Activated CD8-positive, alpha-beta T cell treated with anti-CD3 and anti-CD28 coated beads for 36 hours (primary cell): ENCODE results near the gene SRGAP1. TPM values are rescaled to one million over a fixed set of nuclear protein-coding genes. Genes with fewer than 3 reads are reported as not detected.

Experiments
- ATAC-seq: fragments of 200-7000 bp; cut with Tn5 transposase; one replicate; pipeline ENCODE4 v1.10.0; 2021; ENCODE audit warnings: mild to moderate bottlenecking, moderate library complexity
- CTCF ChIA-PET: fragments of 350-600 bp; sonication (Branson Sonifier 250); formaldehyde crosslinking; loops from one replicate; lab custom pipeline; 2021; ENCODE audit warnings: antibody characterized with exemption; lab: Charles Lee
- POLR2A ChIA-PET: fragments of 350-600 bp; sonication (Branson Sonifier 250); formaldehyde crosslinking; loops from one replicate; lab custom pipeline; 2021; ENCODE audit warnings: antibody characterized with exemption; lab: Charles Lee
- DNase-seq: peaks from one replicate; pipeline ENCODE4 v3.0.0-alpha.2; 2020
- H3K27ac Mint-ChIP-seq: one replicate; pipeline ENCODE4 v1.8.0; 2021; ENCODE audit warnings: mild to moderate bottlenecking, mixed read lengths
- H3K27me3 Mint-ChIP-seq: one replicate; pipeline ENCODE4 v1.8.0; 2021; ENCODE audit warnings: mixed read lengths
- H3K36me3 Mint-ChIP-seq: one replicate; pipeline ENCODE4 v1.8.0; 2021; ENCODE audit warnings: low read depth, mixed read lengths
- H3K4me1 Mint-ChIP-seq: one replicate; pipeline ENCODE4 v1.8.0; 2021; ENCODE audit warnings: low read depth, mixed read lengths
- H3K4me3 Mint-ChIP-seq: one replicate; pipeline ENCODE4 v1.8.0; 2021; ENCODE audit warnings: mild to moderate bottlenecking, moderate library complexity, mixed read lengths
- H3K9me3 Mint-ChIP-seq: one replicate; pipeline ENCODE4 v1.8.0; 2021; ENCODE audit warnings: mixed read lengths
- intact Hi-C: fragments of 100-400 bp; cut with micrococcal nuclease; formaldehyde crosslinking; loops from one replicate; pipeline ENCODE4 v1.10.0; 2022
- total RNA-seq, 2 experiments: library from RNA; stranded (reverse); gene quantifications; one replicate each; pipeline ENCODE4 v1.2.3, GENCODE V29; 2021
- TF ChIP-seq, protein P1 (sequence below): fragments of 200-600 bp; IDR thresholded peaks from one replicate; pipeline ENCODE4 v1.8.0; 2022; ENCODE audit warnings: antibody characterized with exemption, mild to moderate bottlenecking

SRGAP1 gene
- total RNA-seq, 2 experiments from 2014 or later, result 0.02 to 0.07 TPM

DNA sequence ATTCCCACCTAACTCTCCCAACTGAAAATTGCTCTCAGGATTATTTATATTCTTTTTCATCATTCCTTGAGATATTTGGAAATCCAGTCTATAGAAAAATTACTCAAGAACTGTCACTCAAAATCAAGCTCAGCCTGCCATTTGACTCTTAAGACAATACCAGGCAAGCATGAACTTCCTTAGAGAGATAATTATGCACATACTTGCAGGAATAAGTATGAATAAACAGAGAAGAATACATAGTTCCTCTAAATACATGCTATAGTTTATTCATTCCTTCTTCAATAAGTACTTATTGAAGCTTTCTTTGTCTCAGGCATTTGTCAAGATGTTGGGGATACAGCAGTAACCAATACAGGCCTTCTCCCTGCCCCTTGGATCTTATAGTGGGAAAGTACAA lies 154.1 kb downstream of the SRGAP1 start:
- Mint-ChIP-seq H3K9me3 (no peaks in the 10 kb centered on the region), H3K4me3 (no peak overlapping the region), H3K4me1 (no peaks in the 10 kb centered on the region), H3K27me3 (peaks cover 8% of the 10 kb centered on the region), H3K36me3 (no peaks in the 10 kb centered on the region), H3K27ac (no peak overlapping the region)
- TF ChIP-seq, protein P1, sequence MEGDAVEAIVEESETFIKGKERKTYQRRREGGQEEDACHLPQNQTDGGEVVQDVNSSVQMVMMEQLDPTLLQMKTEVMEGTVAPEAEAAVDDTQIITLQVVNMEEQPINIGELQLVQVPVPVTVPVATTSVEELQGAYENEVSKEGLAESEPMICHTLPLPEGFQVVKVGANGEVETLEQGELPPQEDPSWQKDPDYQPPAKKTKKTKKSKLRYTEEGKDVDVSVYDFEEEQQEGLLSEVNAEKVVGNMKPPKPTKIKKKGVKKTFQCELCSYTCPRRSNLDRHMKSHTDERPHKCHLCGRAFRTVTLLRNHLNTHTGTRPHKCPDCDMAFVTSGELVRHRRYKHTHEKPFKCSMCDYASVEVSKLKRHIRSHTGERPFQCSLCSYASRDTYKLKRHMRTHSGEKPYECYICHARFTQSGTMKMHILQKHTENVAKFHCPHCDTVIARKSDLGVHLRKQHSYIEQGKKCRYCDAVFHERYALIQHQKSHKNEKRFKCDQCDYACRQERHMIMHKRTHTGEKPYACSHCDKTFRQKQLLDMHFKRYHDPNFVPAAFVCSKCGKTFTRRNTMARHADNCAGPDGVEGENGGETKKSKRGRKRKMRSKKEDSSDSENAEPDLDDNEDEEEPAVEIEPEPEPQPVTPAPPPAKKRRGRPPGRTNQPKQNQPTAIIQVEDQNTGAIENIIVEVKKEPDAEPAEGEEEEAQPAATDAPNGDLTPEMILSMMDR, result no peak
- POLR2A ChIA-PET, result no interaction called here
- ATAC-seq (no peak), DNase-seq (no peak)
- CTCF ChIA-PET, result no interaction called here
- intact Hi-C loops, result no loop called here

DNA sequence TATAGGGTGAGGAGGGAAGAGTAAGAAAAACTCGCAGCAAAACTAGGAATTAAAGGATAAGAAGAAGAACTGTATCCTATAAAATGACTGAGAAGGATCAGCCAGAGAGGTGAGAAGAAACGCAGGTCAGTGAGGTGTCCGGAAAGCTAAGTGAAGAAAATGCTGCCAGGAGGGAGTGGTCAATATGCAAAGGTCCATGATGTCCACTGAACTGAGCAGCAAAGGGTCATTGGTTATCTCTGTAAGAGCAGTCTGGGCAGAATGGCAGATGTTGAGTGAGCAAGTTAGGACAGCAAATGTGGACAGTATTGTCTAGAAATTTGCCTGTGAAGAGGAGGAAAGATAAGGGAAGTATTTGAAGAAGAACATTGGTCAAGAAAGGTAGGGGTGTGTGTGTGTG lies 155.4 kb downstream of the SRGAP1 start:
- no peak for DNase-seq
- Mint-ChIP-seq H3K36me3 (no peaks in the 10 kb centered on the region), H3K4me1 (no peaks in the 10 kb centered on the region), H3K4me3 (no peak overlapping the region), H3K27me3 (peaks cover 6% of the 10 kb centered on the region), H3K27ac (no peak overlapping the region), H3K9me3 (no peaks in the 10 kb centered on the region)
- ChIA-PET CTCF (no interaction called here), POLR2A (no interaction called here)
- TF ChIP-seq, protein P1, result no peak
- no peak for ATAC-seq
- intact Hi-C loops, result no loop called here

DNA sequence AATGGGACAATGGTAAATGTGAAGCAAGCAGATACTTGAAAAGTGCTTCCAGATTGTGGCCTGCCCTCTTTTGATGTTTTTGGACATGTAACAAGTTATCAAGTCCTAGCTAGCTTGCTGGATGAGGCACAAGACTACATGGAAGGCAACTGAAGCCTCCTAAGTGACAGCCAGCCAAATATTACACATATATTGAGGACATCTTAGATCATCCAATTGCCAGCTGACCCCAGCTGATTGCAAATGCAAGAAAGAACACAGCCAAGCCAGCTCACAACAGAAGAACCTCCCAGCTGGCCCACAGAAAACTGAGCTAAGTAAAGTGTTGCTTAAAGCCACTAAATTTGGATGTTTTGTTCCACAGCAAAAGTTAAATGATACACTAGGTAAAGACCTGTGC lies 156.9 kb downstream of the SRGAP1 start:
- H3K27me3 Mint-ChIP-seq, result peaks cover 6% of the 10 kb centered on the region
- no peaks in the 10 kb centered on the region for H3K36me3 Mint-ChIP-seq
- TF ChIP-seq, protein P1, result no peak
- DNase-seq, result no peak
- H3K9me3 Mint-ChIP-seq, result no peaks in the 10 kb centered on the region
- no peak for ATAC-seq
- no peak overlapping the region for H3K4me3 Mint-ChIP-seq
- POLR2A ChIA-PET, result no interaction called here
- H3K27ac Mint-ChIP-seq, result no peak overlapping the region
- intact Hi-C loops, result no loop called here
- CTCF ChIA-PET, result no interaction called here
- no peaks in the 10 kb centered on the region for H3K4me1 Mint-ChIP-seq

DNA sequence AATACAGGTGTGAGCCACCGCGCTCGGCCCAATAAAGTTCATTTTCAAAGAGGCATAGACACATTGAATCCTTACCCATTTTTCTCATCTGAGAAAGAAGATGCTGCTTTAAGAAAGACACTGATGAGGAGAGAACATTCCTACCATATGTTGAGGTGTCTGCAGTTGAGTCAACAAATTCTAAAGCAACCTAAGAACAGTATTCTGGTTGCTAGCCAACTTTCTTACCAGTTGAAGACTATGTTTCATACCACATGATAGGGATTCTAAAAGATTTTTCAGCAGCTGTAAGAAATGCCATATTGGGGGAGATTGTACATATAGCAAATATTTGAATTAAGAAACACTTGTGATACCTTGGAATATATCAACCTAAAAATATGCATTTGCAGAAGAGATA lies 160.1 kb downstream of the SRGAP1 start:
- POLR2A ChIA-PET, result no interaction called here
- CTCF ChIA-PET, result no interaction called here
- intact Hi-C loops, result no loop called here
- Mint-ChIP-seq H3K4me1 (no peaks in the 10 kb centered on the region), H3K27me3 (no peaks in the 10 kb centered on the region), H3K9me3 (no peaks in the 10 kb centered on the region), H3K36me3 (no peaks in the 10 kb centered on the region), H3K27ac (no peak overlapping the region), H3K4me3 (no peak overlapping the region)
- ATAC-seq (no peak), DNase-seq (no peak)
- TF ChIP-seq, protein P1, result no peak

DNA sequence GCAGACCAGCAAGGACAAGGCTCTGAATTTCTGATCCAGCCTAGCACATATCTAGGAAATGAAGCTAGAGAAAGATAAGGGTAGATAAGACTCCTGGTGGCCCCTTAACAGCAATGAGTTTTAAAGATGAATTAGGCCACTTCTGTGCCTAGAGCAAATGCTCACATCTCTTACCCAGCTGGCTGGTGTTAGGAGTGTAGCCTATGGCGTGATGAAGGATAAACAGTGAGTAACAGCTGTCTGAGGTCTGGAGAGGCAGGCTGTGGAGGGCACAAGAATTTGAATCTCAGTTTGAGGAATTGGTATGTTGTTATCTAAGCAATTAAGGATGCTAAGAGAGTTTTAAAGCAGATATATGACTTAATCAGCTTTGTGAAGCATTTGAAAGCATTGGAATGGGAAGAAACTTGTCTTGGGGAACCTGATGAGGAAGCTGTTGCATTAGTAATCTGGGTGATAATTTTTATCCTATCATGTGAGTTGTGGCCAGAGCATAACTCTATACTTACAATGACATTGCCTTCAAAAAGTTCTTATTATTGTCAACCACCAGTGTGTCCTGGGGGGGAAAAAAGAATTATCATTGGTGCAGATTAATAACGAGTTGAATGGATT lies 161.8 kb downstream of the SRGAP1 start:
- TF ChIP-seq, protein P1, result no peak
- DNase-seq (no peak), ATAC-seq (no peak)
- intact Hi-C loops, result no loop called here
- Mint-ChIP-seq H3K4me1 (no peaks in the 10 kb centered on the region), H3K36me3 (no peaks in the 10 kb centered on the region), H3K27me3 (no peaks in the 10 kb centered on the region), H3K27ac (no peak overlapping the region), H3K4me3 (no peak overlapping the region), H3K9me3 (no peaks in the 10 kb centered on the region)
- CTCF ChIA-PET, result no interaction called here
- POLR2A ChIA-PET, result no interaction called here
